Globus pallidus (tissue), 1 donor: ENCODE data around the gene ING5.

ENCODE experiments used
- DNase-seq: peaks from one replicate; pipeline ENCODE4 v3.0.0-alpha.2; 2015; ENCODE audit warnings: low spot score

The ING5 gene

DNA sequence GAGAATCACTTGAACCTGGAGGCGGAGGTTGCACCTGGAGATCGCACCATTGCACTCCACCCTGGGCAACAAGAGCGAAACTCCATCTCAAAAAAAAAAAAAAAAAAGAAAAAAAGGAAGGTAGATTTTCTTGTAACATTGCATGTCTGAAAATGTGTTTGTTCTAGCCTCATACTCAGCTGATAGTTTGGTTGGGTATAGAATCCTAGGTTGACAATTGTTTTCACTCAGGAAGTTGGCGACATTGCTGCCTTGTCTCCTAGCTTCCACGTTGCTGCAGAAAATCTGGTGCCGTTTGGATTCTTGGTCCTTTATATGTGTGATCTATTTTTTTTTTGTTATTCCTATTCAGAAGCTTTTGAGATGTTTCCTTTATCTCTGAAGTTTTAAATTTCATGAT is 4.7 kb downstream of the ING5 start:
- DNase-seq = no peak

DNA sequence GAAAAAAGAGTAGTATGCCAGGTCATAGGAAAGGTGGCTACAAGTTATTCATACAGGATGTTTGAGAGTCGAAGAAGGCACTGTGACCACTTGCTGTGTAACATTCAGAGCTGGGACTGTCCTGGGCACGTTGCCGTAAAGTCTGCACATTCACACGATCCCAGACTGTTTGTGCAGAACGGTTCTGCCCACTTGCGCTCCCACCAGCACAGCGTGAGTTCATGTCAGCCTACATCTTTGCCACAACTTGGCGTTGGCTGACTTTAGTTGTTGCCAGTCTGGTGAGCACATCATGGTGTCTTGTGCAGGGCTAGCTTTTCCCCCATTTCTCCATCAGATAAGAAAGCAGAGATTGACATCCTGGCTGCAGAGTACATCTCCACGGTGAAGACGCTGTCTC is 7.0 kb downstream of the ING5 start:
- DNase-seq = no peak

DNA sequence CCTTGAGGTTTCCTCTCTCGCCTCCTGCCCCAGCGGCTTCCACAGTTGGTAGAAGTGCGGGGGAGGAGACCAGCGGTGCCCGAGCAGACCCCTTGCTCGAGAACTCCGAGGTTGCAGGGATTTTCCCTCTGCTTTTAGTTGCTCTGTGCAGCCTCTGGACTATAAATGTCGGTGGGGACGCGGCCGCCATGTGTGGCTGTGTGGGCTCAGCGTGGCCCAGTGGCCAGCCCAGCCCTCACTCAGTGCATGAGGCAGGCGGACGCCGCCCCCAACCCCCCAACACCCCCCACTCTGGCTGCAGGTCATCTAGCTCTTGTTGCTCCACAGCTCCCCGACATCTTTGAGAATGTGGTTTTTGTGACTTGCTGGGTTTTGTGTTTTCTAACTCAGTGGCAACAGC is 17.3 kb downstream of the ING5 start:
- DNase-seq = no peak

DNA sequence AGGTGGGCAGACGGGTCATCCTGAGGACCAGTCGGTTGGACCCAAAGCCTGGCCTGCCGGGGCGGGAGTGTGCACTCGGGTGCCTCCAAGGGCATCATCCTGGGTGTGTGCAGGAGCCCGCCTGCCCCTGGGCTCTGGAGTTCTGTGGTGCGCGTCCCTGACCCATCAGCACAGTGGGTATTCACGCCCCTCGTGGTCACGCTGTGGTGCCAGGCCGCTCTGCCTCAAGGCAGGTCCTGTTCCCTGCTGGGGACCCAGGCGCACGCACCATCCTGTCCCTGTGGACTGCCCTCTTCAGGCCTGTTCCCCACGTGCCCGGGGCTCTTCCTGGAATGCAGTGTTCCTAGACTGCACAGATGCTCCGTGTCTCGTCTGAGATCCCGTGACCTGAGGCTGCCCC is 18.3 kb downstream of the ING5 start:
- no peak for DNase-seq

DNA sequence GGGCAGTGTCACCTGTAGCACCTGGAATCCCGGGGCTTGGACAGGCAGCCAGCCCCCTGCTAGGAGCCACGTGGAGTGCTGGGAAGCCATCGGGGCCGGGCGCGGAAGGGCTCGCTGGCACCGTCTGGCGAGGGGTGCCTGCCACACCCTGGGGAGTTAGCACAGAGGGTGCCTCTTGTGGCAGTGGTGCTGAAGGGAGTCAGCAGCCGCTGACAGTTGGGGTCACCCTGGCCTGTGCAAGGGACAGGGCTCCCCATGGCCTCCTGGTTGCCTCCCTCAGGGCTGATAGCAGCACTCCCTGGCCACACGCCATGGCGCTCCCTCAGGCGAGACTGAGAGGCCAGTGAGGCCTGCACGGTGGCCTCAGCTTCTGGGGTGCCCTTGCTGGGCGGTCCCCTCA is 18.7 kb downstream of the ING5 start:
- no peak for DNase-seq

DNA sequence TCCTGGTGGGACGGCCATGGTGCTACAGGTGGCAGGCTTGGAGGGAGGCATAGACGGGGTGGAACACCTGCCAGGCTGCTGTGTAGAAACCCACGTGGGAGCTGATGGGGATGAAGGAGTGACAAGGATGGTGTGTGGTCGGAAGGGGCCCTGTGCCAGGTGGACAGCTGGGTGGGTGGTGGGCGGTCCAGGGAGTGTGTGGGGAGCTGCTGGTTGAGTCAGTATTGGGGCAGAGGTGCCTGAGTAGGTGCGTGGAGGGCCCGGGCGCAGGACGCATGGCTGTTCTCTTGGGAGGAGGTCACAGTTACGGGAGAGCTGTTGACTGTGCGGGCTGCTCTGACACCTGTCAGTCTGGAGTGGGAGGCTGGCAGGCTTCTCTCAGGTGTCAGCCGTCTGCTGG is 20.0 kb downstream of the ING5 start:
- no peak for DNase-seq

DNA sequence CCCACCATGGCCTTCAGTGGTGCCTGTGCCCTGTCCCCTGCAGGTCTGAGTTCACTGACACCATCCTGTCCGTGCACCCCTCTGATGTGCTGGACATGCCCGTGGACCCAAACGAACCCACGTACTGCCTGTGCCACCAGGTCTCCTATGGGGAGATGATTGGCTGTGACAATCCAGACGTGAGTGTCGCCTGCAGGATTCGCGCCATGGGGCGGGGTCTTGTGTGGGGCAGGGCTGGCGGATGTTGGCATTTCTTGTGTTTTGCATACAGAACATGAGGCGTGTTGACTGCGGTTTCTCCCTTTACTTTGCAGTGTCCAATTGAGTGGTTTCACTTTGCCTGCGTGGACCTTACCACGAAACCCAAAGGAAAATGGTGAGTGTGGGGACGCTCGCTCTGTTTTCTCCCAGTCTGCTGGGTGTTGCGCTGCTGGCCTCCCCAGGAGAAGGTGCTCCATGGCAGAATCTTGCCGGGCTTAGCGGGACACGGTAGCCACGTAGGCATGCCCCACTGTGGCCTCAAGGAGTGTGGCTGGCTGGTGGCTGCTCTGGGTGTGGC is 21.1 kb downstream of the ING5 start:
- DNase-seq = no peak

DNA sequence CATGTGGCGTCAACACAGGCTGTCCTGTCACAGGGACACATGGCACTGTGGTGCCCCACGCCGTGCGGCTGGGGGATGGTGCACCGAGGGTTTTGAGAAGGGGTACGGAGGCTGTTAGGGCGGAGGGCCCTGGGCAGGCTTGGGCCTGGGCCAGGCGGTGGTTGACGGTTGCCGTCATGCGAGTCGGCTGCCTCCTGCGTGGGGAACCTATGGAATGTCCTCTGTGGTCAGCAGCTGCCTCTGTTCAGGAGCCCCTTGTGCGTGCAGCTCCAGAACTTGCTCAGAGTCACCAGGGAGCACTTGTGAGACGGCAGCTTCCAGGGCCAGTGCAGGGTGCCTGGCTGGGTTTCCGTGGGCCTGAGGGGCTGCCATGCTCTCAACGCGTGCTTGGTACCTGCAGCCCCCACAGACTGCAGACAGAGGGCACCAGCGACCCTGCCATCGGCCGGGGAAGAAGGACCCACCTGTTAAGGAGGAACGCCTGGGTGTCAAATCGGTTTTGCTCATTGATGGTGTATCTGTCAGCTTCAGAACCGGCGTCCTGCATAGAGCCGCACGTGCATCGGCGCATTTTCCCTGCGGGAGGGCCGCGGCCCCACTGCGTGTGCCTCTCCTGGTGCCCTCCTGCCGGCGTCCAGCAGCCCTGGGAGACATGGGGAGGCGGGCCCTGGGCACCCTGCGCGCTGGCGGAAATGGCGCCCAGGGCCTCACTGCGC is 22.6 kb downstream of the ING5 start:
- DNase-seq = no peak

DNA sequence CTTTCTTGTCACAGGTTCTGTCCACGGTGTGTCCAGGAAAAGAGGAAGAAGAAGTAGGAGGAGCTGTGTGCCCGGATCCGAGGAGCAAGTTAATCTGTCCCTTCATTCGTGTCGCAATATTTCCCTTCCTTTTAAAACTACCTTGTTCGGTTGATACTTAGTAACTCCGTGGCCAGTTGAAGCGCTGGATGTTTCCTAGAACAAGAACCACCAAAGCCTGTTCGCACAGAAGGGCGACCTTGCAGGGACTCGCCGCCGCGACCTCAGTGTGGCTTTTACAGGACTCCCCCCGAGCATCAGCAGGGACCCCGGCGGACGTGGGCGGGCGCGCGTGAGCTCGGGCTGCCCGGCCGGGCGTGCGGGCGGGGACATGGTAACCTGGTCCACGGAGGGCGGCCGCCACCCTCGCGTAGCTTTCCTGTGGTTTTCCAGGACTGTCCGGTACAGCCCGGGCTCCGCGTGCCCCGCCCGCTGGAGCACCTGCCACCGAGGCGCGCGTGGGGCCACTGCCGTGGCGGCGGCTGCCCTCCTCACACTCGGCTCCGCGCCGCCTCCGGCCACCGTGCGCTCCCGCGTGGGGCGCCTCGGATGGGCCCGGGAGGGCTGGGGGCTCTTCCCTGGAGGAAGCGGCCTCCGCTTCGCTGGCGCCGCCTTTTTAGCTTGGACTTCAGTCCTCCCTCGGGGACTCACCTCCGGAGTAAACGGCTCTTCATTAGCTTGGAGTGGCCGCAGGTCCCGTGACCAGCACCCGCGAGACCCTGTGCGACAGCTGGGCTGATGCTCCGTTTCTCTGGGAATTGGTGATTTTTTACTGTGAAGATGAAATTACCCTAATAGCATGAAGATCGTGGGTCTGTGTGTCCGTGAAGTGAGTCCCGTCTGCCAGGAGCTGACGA is 23.4 kb downstream of the ING5 start:
- DNase-seq = no peak

DNA sequence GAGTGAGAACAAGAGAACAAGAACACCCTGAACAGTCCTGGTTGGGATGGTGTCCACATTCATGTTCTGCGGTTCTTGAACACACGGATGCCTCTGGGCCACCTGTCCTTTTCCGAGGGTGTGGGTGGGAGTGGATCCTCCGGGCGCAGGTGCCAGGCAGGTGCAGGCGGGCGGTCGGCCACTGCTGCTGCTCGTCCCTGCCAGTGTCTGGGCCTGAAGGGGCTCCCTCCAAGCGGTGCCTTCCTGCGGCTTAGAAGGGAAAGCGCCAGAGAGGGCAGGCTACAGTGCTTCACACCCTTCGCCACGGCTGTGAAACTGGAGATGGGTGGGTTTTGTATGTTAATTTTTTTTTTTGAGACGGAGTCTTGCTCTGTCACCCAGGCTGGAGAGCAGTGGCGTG is 24.6 kb downstream of the ING5 start:
- DNase-seq = no peak

DNA sequence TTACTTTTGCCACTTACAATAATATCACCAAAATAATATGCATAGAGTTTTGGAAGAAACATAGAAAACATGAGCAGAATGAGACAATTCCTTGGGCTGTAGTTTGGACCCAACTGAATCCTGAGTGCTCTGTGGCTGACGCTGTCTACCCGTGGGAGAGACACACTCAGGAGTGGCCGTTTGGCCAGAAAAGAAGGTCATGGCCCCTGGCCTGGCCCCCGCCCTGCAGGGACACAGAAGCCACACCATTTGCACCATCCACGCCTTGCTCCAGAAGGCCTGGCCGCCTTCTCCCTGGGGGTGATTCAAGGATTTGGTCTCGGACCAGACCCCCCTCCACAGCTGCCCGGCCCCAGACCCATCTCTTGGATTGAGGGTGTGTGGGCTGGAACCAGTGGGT is 26.2 kb downstream of the ING5 start:
- DNase-seq = no peak

DNA sequence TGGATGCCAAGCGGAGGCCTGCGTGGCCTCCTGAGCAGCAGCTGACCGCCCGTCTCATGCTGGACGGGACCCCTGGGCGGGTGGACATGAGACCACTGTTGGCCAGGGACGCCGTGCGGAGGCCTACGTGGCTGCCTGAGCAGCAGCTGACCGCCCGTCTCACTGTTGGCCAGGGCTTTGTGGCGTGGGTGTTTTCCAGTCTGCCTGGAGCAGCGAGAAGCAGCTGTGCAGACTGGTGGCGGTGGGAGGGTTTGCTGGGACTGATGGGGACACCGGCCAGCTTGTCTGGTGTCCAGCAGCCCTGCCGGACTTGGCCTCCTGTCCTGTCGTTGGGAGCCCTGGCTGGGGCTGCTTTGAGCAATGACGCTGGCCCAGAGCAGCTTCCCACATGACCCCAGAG is 26.8 kb downstream of the ING5 start:
- DNase-seq = peak; percentile 79

DNA sequence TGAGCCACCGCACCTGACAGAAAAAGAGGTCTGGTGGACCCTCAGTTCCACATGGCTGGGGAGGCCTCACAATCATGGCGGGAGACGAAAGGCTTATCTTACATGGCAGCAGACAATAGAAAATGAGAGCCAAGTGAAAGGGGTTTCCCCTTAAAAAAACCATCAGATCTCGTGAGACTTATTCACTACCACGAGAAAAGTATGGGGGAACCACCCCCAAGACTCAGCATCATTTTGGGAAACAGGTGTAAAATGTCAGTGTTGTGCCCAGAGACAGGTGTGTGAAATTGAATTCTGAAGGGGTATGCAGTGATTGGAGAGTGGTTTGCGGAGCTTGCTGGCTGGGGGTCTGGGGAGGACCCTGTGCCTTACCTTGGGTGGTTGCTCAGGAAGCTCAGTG is 28.0 kb downstream of the ING5 start:
- DNase-seq = no peak

DNA sequence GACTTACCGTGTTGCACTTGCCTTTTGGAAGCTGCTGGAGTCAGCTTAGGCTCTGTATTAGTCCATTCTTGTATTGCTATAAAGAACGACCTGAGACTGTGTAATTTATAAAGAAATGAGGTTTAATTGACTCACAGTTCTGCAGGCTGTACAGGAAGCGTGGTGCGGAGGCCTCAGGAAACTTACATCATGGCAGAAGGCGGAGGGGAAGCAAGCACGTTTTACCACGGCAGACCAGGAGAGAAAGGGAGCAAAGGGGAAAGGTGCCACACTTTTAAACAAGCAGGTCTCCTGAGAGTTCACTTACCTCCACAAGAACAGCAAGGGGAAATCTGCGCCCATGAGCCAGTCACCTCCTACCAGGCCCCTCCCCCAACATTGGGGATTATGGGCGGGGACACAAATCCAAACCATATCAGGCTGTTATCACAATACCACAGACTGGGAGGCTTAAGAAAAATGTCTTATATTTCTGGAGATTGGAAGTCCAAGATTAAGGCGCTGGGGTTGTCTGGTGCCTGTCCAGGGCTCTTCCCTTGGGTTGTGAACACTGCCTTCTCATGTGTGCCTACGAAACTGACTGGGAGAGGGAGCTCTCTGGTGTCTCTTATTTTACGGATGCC is 28.9 kb downstream of the ING5 start:
- DNase-seq = no peak

DNA sequence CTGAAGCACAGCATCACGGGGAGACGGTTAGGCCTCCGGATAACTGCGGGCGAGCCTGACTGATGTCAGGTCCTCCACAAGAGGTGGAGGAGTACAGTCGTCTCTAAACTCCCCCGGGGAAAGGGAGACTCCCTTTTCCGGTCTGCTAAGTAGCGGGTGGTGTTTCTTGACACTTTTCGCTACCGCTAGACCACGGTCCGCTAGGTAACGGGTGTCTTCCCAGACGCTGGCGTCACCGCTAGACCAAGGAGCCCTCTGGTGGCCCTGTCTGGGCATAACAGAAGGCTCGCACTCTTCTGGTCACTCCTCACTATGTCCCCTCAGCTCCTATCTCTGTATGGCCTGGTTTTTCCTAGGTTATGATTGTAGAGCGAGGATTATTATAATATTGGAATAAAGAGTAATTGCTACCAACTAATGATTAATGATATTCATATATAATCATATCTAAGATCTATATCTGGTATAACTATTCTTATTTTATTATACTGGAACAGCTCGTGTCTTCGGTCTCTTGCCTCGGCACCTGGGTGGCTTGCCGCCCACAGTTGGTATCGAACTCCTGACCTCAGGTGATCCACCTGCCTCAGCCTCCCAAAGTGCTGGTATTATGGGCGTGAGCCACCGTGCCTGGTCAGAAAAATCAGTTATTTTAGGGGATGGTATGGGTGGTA is 30.8 kb downstream of the ING5 start:
- peak; percentile 22 for DNase-seq

DNA sequence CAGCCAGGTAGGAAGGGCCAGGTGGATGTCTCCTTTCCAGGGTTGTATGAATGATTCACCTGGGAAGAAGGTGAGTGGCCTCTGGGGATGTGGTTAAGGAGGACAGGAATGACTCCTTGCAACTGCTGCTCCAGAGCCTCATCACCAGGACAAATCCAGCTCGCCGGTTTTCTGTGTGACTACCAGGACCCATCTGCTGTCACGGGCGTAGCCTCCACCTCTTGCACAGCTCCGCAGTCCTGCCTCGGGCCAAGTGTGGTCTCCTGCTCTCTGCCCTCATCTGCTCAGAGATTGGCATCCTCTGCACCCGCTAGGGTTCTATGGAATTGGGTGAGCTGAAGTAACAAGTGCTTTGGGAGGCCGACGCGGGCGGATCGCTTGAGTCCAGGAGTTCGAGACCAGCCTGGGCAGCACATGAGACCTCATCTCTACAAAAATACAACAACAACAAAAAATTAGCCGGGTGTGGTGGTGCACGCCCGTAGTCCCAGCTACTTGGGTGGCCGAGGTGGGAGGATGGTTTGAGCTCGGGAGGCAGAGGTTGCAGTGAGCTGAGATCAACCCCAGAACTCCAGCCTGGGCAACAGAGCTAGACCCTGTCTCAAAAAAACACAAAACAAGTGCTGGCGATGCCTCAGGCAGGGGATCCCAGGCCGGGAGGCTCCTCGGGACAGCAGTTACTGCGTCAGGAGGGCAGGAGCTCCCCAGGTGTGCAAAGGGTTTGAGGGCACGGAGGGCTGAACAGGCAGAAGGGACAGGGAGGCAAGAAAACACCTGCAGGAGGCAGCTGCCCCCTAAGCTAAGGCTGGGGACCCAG is 31.8 kb downstream of the ING5 start:
- DNase-seq = no peak

DNA sequence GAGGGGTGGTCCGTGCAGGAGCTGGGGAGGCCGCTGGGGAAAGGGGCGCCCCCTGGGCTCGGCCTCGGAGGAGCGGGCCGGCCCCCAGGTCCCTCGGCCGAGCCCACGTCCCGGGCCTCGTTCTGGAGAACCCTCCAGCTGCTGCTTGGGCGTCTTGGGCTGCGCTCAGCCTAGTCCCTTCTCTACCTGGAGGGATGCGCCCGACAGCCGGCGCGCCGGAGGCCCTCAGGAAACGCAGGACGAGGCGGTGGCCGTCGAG is 32.3 kb downstream of the ING5 start:
- DNase-seq = no peak

DNA sequence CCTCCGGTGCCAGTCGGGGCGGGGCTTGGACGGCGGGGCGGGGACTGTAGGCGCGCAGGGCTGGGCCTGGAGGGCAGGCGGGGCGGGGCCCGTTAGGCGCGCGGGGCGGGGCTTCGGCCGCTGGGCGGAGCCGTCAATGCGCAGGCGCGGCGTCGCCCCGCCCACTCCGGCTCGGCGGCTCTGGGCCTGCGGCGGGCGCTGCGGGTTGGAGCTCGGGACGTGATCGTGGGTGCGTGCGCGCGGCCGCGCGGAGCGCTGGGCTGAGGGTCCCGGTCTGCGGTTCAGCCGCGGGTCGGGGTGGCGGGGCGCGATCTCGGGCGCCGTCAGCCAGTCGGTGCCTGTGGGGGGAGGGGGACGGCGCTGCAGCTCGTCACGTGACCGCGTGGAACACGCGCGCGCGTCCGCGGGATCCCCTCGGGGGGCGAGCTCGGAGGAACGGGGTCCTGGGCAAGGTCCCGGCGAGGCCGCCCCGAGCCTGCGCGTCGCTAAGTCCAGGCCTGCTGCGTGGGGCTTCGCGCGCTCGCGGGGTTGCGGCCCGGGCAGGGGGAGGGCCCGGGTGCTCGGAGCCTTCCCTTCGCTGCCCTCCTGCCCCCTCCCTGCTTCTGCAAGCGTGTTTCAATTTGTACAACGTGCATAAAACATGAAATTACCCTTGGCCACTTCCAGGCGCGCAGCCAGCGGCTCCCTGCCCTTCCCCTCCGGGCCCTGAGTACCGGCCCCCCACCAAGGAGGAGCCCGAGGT is 32.8 kb downstream of the ING5 start, which contains the start of gene D2HGDH:
Gene D2HGDH (plus strand): TSS at position 164 of the 742 bp plus-strand sequence. CDS start 595 bp downstream, outside the sequence.
- DNase-seq = peak; percentile 90

DNA sequence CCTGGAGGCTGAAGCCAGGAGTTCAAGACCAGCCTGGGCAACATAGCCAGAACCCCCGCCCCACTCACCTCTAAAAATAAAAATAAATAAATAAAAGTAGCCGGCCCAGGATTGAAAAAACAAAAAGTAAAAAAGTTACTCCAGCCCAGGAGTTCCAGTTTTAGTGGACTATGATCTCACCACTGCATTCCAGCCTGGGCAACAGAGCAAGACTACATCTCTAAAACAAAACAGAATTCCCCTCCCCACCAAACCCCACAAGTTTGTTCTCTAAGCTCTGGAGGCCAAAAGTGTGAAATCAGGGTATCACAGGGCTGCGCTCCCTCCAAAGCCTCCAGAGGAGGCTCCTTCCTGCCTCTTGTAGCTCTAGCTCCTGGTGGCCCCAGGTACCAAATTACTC is 34.3 kb downstream of the ING5 start:
- DNase-seq = no peak

DNA sequence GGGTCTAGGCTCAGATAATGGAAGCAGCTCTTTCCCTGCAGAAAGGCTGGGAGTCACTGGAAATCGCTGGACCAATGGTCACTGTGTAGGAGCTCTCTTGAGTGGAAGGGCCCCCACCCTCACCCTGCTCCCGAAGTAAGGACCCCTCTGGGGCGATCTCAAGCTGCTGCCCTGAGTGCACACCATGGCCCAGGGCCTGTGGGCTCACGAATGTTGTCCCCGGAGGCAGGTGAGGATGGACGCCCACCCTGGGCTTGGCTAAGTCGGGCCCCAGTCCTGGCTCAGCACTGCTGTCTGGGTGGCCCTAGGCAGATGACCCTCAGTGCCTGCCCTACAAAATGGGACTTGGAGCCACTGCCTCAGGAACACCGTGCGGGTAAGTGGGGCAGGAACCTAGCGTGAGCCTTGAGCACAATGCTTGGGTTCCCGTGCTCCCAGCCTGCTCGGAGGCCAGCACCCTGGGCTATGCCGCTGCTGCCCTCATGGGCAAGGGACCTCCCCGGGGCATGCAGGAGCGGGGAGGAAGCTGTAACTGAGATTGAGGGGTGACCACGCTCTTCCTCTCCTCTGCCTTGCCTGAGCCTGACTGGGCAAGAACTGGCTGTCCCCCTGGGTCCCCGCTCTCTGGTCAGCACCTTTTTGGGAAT is 36.3 kb downstream of the ING5 start:
- DNase-seq = no peak
